ENCODE results near the gene POLE3.

Gene POLE3

GRCh38 chr9:113363336-113363735, 47.1 kb downstream of the POLE3 start:
- Histone ChIP-seq H3K9me3 (ENCODE audit: severe bottlenecking) (no peaks in the 10 kb centered on the region), H3K4me3 (ENCODE audit: low read depth, low read length) (no peak overlapping the region), H3K27me3 (ENCODE audit: insufficient read depth, low read depth, severe bottlenecking) (no peaks in the 10 kb centered on the region), H3K27ac (no peak overlapping the region), H3K36me3 (no peaks in the 10 kb centered on the region)
- TF ChIP-seq, protein P1, sequence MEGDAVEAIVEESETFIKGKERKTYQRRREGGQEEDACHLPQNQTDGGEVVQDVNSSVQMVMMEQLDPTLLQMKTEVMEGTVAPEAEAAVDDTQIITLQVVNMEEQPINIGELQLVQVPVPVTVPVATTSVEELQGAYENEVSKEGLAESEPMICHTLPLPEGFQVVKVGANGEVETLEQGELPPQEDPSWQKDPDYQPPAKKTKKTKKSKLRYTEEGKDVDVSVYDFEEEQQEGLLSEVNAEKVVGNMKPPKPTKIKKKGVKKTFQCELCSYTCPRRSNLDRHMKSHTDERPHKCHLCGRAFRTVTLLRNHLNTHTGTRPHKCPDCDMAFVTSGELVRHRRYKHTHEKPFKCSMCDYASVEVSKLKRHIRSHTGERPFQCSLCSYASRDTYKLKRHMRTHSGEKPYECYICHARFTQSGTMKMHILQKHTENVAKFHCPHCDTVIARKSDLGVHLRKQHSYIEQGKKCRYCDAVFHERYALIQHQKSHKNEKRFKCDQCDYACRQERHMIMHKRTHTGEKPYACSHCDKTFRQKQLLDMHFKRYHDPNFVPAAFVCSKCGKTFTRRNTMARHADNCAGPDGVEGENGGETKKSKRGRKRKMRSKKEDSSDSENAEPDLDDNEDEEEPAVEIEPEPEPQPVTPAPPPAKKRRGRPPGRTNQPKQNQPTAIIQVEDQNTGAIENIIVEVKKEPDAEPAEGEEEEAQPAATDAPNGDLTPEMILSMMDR (IDR thresholded peaks at IDR 0.05; ENCODE audit: low read depth, low read length): no peak
- no peak for DNase-seq

DNA sequence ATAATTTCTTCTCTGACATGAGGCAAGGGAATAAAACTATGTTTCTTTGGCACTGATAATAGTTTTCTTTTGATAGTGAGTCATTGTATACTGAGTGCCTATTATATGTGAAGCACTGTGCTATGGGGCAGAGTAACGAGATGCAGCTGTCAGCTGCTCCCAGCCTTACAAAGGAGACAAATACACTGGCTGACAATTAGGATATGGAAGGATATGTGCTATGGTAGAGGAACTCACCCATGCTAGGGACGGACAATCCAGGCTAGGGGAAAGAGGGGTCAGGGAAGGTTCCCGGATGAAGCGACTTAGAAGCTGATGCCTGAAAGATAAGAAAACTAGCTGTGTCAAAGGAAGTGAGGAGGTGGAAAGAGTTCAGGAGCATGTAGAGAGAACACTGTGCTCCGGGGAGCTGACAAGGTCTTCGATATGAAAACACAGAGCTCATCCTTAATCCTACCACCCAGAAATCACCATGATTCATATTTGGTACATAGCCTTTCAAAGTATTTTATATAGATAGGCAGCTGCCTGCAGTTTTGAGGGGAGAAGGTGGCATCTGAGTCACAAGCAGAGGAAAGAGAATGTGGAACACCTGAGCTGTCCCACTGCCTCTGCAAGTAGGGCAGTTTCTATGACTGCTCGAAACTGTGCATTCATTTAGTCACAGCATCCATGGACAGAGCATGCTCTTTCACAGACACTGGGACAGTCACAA, 49.0 kb downstream of the POLE3 start:
- H3K27ac ChIP-seq: no peak overlapping the region; the same call in 1 of the 2 replicates
- TF ChIP-seq, protein P1 (IDR thresholded peaks at IDR 0.05; ENCODE audit: low read depth, low read length): no peak

DNA sequence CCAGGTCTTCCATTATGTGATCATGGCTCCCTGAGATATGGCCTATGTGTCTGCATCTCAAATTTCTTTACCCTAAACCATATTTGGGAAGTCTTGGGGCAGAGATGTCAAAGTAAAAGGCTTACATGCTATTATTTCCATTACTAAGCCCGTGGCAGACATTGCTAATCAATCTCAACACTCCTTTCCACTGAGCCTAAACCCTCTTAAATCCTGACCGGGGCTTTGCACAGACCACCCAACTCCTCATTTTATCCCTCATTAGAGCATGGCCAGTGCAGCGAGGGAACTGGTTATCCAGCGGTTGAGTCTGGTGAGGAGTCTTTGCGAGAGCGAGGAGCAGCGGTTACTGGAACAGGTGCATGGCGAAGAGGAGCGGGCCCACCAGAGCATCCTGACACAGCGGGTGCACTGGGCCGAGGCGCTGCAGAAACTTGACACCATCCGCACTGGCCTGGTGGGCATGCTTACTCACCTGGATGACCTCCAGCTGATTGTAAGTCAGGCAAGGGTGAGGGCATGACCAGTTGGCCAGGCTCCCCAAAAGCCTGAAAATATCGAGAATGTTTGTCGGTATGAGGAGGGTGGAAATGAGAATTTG, 50.1 kb downstream of the POLE3 start:
- no peak for DNase-seq
- no peak overlapping the region for H3K4me3 ChIP-seq (ENCODE audit: low read depth, low read length)
- TF ChIP-seq, protein P1 (IDR thresholded peaks at IDR 0.05; ENCODE audit: low read depth, low read length): no peak
- no peaks in the 10 kb centered on the region for H3K9me3 ChIP-seq (ENCODE audit: severe bottlenecking)
- H3K27me3 ChIP-seq (ENCODE audit: insufficient read depth, low read depth, severe bottlenecking): no peaks in the 10 kb centered on the region
- no peaks in the 10 kb centered on the region for H3K36me3 ChIP-seq
- no peak overlapping the region for H3K27ac ChIP-seq

More for the DNA sequence above, 49.0 kb downstream of the POLE3 start:
- no peaks in the 10 kb centered on the region for H3K36me3 ChIP-seq
- H3K4me3 ChIP-seq (ENCODE audit: low read depth, low read length): no peak overlapping the region
- no peaks in the 10 kb centered on the region for H3K27me3 ChIP-seq (ENCODE audit: insufficient read depth, low read depth, severe bottlenecking)
- DNase-seq: peak; percentile 41
- H3K9me3 ChIP-seq (ENCODE audit: severe bottlenecking): no peaks in the 10 kb centered on the region

DNA sequence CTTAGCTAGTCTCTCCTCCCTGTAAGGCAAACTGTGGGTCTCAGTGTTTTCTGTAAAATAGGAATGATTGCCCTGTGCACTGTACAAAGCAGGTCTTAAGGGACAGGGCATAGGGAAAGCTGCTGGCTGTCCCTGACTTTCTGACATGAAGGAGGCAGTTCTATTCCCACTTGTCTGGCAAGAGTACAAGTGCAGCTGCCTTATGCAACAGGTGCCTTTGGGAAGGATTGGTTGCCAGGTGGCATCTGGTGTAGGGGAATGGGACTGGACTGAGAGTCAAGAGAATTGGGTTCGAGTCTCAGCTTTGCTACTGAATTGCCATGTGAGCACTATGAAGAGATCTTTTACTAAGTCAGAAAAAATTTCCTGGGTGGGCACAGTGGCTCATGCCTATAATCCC, 51.1 kb downstream of the POLE3 start:
- Histone ChIP-seq H3K9me3 (ENCODE audit: severe bottlenecking) (no peaks in the 10 kb centered on the region), H3K36me3 (no peaks in the 10 kb centered on the region), H3K27ac (no peak overlapping the region), H3K4me3 (ENCODE audit: low read depth, low read length) (no peak overlapping the region), H3K27me3 (ENCODE audit: insufficient read depth, low read depth, severe bottlenecking) (no peaks in the 10 kb centered on the region)
- no peak for DNase-seq
- TF ChIP-seq, protein P1 (IDR thresholded peaks at IDR 0.05; ENCODE audit: low read depth, low read length): no peak
